GM19397 (cell line): ENCODE measurements around the gene SPAG9.
A peak's percentile ranks its signal among the peaks of the same experiment; 100 is the strongest.

Experiments
- ATAC-seq: cut with Tn5 transposase; IDR thresholded peaks from one replicate; pipeline ENCODE4 v1.9.1; 2021; ENCODE audit warnings: mild to moderate bottlenecking, moderate library complexity; ENCODE audit not compliant: unreplicated experiment

SPAG9 gene

GRCh38 chr17:50955667-50956120 is 165.0 kb downstream of the SPAG9 start:
- no peak for ATAC-seq

GRCh38 chr17:50955160-50955559 is 165.5 kb downstream of the SPAG9 start:
- no peak for ATAC-seq

DNA sequence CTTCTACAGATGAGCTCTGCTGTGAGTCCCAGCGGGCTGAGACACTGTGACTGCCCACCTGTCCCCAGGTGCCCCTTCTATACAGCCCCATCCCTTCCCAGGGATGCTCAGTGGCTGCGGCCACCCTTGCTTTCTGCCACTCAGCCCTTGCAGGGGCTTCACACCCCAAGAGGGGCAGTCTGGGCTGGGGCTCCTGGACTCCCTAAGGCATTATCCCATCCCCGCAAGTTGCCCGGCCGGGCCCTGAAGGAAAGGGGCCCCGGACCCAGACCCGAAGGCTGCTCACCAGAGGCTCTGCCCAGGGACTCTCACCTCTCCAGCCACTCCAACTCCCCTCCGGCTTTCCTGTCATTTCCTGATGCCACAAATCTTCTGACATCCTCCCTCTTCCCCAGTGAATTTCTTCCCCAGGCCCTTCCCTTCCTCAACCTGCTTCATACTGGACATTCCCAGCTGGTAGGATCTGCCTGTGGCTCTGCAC is 166.0 kb downstream of the SPAG9 start:
- ATAC-seq, result no peak

GRCh38 chr17:50953831-50954601 is 166.7 kb downstream of the SPAG9 start:
- no peak for ATAC-seq

- ATAC-seq, result no peak
These were observed 167.2 kb downstream of the SPAG9 start for GRCh38 chr17:50953518-50953830.

DNA sequence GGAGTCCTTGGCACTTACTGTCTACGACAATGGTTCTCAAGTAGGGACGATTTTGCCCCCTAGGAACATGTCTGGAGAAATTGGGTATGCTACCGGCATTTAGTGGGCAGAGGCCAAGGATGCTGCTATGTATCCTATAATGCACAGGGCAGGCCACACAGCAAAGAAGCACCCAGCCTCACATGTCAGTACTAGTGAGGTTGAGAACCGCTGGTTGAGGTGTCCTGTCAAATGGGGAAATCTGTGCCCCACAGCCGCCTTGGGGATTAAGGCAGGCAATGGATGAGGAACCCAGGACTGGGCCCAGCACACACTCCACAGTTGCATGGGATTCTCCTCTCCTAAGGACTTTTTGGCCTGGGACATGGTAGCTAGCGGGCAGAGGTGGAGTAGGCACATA is 167.8 kb downstream of the SPAG9 start:
- ATAC-seq, result no peak

- no peak for ATAC-seq
These were observed 168.7 kb downstream of the SPAG9 start for GRCh38 chr17:50952013-50952412.

- peak; percentile 57 for ATAC-seq
These were observed 170.4 kb downstream of the SPAG9 start for GRCh38 chr17:50949989-50950877.

GRCh38 chr17:50949128-50949988 is 171.3 kb downstream of the SPAG9 start:
- no peak for ATAC-seq

- no peak for ATAC-seq
These were observed 172.0 kb downstream of the SPAG9 start for GRCh38 chr17:50948711-50949110.

DNA sequence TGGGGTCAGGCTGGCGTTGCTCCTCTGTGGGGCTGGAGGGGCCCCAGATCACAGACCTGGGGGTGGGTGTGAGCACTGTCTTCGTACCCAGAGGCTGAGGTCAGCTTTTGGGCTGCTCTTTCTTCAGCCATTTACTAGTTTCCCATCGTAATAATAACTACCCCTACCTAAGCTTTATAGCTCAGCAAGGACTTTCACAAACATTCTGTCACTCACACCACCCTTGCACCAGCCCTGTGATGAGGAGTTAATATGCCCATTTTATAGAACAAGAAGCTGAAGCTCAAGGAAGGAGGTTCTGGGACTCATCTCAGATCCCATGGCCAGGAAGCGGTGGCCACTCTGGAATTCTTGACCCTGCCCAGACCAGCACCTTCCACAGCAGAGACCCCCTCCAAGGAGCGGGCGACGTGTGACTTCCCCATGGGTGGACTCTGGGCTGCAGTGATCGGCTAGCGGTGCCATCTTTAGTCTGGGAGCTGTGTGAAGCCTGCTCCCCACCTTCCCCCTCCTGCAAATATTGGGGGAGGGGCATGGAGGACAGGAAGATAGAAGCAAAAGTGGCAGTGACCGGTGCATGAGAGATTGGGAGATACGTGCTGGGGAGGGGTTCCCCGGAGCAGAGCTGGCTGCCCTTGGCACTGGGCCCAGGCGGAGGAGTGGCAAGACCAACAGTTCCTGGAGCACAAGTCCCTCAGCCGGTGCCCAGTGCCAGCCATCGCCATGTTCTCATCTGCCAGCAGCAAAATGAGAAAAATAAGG is 172.7 kb downstream of the SPAG9 start:
- ATAC-seq, result no peak

DNA sequence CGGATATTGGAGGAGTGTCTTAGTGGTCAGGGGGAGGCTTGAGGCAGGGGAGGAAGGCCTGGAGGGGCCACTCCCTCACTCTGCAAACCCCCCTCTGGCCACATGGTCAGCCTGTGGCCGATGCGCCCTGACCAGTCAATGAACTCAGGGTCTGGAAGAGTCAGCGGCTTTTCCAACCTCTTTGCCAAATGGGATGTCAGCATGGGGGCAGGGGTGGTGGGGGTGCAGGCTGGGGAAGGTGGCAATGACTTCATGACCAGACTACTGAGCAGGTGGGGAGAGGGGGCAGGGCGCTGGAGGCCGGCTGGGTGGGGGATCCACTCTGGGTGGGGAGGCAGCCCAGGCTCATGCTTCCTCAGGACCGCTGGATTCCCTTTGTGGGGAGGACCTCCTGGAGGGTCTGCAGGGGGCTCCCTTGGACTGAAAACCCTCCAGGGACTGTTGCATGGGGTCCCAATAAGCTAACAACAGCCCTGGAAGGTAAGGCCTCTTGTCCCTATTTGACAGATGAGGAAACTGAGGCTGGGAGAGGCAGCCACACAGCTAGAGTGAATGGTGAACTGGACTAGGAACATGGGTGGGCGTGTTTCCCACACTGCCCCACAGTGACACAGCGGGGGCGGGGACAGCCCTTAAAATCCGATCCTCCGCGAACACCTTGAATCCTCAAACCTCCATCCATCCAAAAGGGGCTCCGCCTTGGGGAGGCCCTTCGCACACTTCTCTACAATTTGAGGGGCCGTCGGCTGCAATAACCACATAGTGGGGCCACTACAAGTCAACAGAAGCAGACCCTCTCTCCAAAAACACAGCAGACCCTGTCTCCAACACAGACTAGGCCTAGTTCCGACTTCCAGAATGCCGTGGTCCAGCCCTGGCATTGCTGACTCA is 173.5 kb downstream of the SPAG9 start:
- no peak for ATAC-seq

DNA sequence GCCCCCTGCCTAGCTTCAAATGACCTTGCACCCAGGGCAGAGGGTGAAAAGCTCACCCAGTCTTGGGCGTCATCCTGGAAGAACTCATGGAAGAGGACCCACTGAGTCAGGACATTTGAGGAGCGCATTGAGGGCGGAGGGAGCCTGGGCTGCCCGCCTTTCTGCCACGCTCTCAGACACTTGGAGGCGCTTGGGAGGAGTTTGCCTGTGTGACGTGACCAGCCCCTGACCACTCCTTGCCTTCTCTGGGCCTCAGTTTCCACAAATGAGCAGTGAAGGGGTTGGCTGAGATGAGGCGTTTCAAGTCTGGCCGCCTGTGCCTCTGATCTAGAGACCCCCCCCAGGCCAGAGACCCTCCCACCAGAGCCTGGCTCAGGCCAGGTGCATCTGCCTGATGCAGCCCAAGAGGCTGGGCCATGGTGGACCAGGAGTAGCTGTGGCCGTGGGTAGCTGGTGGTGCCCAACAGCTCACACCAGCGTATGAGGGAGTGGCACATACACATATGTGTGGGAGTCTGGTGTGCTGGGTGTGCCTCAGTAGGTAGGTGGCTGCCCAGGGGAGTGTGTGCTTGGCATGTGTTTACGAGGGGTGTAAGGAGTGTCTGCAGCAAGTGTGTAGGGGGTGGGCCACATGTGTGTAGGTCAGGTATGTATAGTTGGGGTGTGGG is 174.3 kb downstream of the SPAG9 start:
- ATAC-seq, result no peak

DNA sequence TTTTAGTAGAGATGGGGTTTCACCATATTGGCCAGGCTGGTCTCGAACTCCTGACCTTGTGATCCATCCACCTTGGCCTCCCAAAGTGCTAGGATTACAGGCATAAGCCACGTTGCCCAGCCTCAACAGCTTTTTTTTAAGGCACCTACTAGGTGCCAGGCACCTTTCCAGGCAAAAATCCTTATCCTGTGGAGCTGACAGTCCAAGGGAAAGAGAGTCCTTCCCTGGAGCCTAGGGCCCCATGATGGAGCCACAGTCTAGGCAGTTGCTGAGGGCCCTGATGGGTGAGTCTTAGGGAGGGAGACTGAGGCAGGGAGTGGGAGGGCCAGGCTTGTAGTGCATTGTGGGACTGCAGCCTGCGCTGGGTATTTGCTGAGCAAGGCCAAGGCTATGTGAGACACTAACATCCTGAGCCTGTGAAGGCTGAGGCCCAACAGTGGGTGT is 174.9 kb downstream of the SPAG9 start:
- ATAC-seq, result no peak

- ATAC-seq, result no peak
These were observed 175.6 kb downstream of the SPAG9 start for GRCh38 chr17:50944902-50945720.

GRCh38 chr17:50944054-50944901 is 176.4 kb downstream of the SPAG9 start:
- ATAC-seq, result no peak

DNA sequence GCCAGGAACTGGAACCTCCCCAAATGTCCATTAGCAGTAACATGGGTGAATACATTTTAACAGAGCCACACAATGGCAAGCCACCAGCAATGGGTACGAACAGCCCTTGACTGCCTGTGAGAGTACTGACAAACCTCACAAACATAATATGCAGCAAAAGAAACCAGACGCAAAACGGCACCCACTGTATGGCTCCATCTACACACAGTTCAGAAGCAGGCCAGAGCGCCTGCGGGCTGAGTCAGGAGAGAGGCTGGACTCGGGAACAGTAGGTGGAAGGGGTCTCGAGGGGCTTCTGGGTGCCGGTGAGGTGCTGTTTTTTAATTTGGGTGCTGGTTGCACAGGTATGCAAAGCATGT is 177.1 kb downstream of the SPAG9 start:
- no peak for ATAC-seq
